Stimulated activated CD4-positive, alpha-beta T cell treated with anti-CD3 and anti-CD28 coated beads, TNF-alpha, amount 100 ng/mL, for 24 hours (primary cell): ENCODE results near the gene CNIH3.

Source experiments
- DNase-seq, 3 experiments: peaks; one replicate each; pipeline ENCODE4 v3.0.0-alpha.2; 2020; ENCODE audit warnings: low read depth in 3 of 3

The CNIH3 gene

GRCh38 chr1:224745394-224745793 lies 129.3 kb downstream of the CNIH3 start:
- DNase-seq, result no peak

GRCh38 chr1:224745924-224746323 lies 129.8 kb downstream of the CNIH3 start:
- no peak for DNase-seq

- peak in 1 of 3 experiments; percentile 6 for DNase-seq
Measured at GRCh38 chr1:224747578-224747977, 131.5 kb downstream of the CNIH3 start.

- no peak for DNase-seq
Measured at GRCh38 chr1:224749916-224750315, 133.8 kb downstream of the CNIH3 start.

GRCh38 chr1:224751624-224752311 lies 135.7 kb downstream of the CNIH3 start:
- no peak for DNase-seq

GRCh38 chr1:224753491-224753890 lies 137.4 kb downstream of the CNIH3 start:
- DNase-seq, result no peak

GRCh38 chr1:224755586-224755985 lies 139.5 kb downstream of the CNIH3 start:
- DNase-seq, result no peak

- DNase-seq, result no peak
Measured at GRCh38 chr1:224757508-224757907, 141.4 kb downstream of the CNIH3 start.

- no peak for DNase-seq
Measured at GRCh38 chr1:224759135-224759534, 143.0 kb downstream of the CNIH3 start.

- no peak for DNase-seq
Measured at GRCh38 chr1:224759681-224760091, 143.6 kb downstream of the CNIH3 start.

- DNase-seq, result no peak
Measured at GRCh38 chr1:224760163-224760562, 144.0 kb downstream of the CNIH3 start.

GRCh38 chr1:224761245-224761644 lies 145.1 kb downstream of the CNIH3 start:
- DNase-seq, result no peak

GRCh38 chr1:224762046-224762445 lies 145.9 kb downstream of the CNIH3 start:
- DNase-seq, result no peak

- DNase-seq, result no peak
Measured at GRCh38 chr1:224762701-224763100, 146.6 kb downstream of the CNIH3 start.

GRCh38 chr1:224763126-224763775 lies 147.1 kb downstream of the CNIH3 start:
- DNase-seq, result no peak

- no peak for DNase-seq
Measured at GRCh38 chr1:224766266-224766665, 150.1 kb downstream of the CNIH3 start.

- DNase-seq, result no peak
Measured at GRCh38 chr1:224767031-224767430, 150.9 kb downstream of the CNIH3 start.

GRCh38 chr1:224767676-224768075 lies 151.6 kb downstream of the CNIH3 start:
- no peak for DNase-seq

GRCh38 chr1:224768971-224769370 lies 152.9 kb downstream of the CNIH3 start:
- DNase-seq, result no peak

- DNase-seq, result no peak
Measured at GRCh38 chr1:224769452-224770335, 153.6 kb downstream of the CNIH3 start.

- no peak for DNase-seq
Measured at GRCh38 chr1:224770336-224770693, 154.2 kb downstream of the CNIH3 start.

GRCh38 chr1:224773646-224774045 lies 157.5 kb downstream of the CNIH3 start:
- DNase-seq, result no peak

GRCh38 chr1:224774378-224774777 lies 158.3 kb downstream of the CNIH3 start:
- no peak for DNase-seq
